GM12872 (cell line): ENCODE results near the gene C3orf20.

ENCODE experiments used
- CTCF ChIP-seq: IDR thresholded peaks from 3 replicates; pipeline ENCODE4 v1.5.1; 2011; ENCODE audit warnings: low read depth, mild to moderate bottlenecking, low read length, moderate library complexity; ENCODE audit not compliant: insufficient read depth

Gene C3orf20

DNA sequence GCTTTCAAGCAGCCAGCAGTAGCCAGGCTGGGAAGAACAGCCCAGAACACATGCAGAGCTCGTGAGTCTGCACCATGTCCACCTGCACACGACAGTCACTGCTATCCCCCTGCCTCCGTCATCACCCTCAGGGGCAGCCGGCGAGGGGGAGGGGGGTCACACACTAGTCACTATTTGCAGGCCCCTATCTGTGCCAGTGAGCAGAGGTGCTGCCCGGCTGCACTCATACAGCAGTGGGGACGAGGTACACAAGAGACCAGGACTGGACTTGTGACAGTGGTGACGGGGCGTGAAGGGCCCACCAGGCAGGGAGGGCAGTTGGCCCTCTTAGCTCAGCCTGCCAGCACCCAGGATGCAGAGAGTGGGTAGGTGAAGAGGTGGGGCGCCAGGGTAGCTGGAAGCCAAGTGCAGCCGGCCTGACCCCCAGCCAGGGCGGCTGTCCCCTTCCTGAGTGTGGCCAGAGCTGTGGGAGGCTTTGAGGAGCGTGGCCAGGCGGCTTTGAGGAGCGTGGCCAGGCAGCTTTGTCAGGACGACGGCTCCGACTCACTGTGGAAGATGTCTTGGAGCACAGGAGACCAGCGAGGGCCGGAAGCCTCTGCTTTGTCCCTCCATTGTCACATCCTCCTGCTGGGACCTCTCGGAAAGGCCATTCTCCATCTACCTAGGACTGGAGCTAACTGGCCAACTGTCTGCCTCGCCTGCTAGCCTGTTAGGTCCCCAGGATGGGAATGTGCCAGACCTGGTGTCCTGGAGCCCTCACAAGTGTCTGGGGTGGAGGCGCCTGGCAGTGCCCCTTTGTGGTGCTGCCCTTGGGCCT, 91.7 kb downstream of the C3orf20 start:
- TF ChIP-seq CTCF: no peak

DNA sequence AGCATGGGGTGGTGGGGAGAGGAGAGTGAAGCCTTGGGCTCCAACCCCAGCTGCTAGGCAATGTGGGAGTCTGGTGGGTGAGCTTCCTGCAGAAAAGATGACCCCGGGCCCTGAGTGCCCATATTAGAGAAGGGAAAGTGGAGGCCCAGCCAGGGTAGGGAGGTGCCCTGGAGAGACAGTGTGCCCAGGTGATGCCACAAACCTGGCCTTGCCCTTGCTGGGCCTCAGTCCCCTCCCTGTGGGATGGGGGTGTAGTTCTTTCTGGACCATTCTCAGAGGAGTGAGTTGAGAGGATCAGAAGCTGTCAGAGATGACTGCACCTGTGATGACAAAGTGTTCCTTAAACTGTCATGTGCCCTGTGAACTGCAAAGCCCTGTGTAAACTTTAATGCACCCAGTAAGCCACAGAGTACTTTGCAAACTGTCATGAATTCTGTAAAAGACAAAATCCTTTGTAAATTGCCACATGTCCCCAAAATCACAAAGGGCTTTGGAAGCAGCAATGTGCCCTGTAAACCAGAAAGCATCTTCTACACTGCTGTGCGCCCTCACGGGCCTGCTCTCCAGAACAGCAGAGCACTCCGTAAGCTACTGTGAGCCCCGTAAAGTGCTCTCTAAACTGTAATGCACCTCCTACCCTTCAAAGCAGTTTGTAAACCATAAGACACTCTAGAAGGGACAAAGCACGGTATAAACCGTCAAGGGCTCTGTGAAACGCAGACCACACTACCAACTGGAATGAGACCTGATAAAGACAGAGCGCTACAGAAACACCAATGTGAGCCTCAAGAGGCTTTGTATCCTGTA, 92.5 kb downstream of the C3orf20 start:
- no peak for TF ChIP-seq CTCF

DNA sequence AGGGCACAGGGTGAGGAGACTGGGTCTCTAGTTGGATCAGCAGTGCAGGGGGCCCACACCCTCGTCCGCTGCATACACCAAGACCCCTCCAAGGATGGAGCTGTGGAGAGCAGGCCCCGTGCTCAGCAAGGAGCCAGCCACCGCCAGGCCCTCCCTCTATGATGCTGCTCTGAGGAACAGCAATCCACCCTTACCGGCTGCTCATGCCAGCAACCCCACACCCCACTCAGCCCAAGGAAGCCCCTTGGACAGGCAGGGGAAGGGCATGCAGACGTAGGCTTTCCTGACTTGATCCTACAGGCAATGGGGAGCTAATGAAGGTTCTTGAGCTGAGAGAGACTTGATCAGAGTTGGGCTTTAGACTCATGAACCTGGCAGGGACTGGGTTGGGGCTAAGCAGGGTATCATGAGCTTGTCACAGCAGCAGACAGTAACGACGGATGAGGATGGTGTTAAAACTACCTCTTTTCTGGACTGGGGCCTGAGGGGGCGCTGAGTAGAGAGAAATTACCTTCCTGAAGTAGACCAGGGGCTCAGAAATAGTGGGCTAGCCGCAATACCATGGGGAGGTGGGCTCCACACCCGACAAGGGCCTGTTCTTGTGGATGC, 93.3 kb downstream of the C3orf20 start:
- TF ChIP-seq CTCF: no peak

DNA sequence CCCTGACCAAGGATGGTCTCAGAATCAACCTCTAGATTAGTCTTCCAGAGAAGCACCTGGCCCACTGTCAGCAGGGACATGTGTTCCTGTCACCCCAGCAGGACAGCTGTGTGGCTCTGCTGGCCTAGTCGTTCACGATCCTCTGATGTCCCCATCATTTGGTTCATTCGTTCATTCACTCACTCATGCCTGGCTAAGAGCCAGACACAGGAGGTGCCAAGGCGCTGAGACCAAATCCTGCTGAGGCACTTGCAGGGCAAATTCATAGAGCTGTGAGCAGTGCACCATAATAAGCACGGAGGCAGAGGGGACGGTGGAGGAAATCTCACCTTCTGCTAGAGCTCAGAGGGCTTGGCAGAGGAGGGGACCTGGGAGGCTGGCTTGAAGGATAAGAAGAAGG, 93.9 kb downstream of the C3orf20 start:
- no peak for TF ChIP-seq CTCF

- TF ChIP-seq CTCF: no peak
These were observed 94.8 kb downstream of the C3orf20 start for GRCh38 chr3:14769544-14770325.

DNA sequence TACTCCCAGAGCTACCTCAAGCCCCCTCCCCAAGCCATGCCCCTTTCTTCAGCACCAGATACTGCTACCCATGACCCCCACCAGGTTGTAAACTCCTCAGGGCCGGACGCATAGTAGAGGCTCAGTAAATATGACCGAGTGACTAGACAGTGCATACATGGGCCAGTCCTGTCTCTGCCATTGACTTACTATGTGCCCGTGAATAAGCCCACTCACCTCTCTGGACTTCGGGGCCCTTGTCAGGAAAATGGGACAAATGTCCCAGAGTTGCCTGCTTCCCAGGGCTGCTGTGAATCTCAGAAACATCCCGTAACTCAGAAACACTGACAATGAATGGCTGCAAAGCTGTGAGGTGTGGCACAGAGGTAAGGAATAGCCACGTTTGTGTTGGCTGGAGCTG, 95.7 kb downstream of the C3orf20 start:
- TF ChIP-seq CTCF: no peak
